Umbilical cord (tissue), 2 donors: ENCODE measurements around the gene ACER3. TPM values are rescaled to one million over a fixed set of nuclear protein-coding genes. Genes with fewer than 3 reads are reported as not detected.
A peak's percentile ranks its signal among the peaks of the same experiment; 100 is the strongest.
"Not testable (repeated sequence)": the region's sequence is repeated elsewhere in the genome, so short reads cannot be mapped to it uniquely, and the experiment has no call there.

Experiments
- DNase-seq: peaks from one replicate; pipeline ENCODE4 v3.0.0-alpha.2; 2015; ENCODE audit warnings: low spot score
- total RNA-seq: library from RNA; depleted of rRNA; stranded (reverse); fragments of >200 nt; gene quantifications from one replicate; pipeline ENCODE4 v1.2.3, GENCODE V29; 2014; ENCODE audit warnings: low replicate concordance; ENCODE audit not compliant: insufficient read depth

The ACER3 gene
- total RNA-seq, 1 donor from 2014 or later: 16.1 TPM

DNA sequence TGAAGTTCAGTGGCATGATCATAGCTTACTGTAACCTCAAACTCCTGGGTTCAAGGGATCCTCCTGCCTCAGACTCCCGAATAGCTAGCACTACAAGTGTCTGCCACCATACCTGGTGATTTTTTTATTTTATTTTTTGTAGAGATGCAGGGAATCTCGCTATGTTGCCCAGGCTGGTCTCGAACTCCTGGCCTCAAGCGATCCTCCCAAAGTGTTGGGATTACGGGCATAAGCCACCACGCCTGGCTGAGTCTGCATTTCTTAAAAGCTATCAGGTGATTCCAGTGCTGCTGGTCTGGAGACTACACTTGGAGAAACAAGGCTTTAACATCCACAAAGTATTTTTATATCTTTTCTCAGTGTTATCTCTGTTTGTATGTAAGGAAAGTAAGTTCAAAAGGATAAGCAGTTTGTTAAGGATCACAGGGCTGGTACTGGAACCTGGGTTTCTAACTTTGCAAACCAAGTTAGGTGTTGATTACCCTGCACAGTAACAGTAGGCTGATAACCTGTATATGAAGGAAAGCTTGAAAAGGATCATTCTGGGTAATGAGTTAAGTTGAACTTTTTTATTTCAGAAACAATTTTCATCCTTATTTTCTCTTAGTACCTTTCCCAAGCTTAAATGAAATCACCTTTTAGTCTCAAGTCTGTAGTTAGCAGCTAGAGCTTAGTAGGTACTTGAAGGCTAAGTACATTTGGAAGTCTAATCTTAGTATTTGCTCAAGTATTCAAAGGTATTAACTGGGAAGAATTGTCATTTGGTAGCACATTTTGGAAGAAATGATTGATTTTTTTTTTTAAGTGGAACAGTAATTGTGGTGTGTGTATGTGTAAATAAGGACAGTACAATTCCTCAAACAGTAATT lies 12.5 kb downstream of the ACER3 start:
- no peak for DNase-seq

- no peak for DNase-seq
Measured at GRCh38 chr11:76878014-76878413, 17.3 kb downstream of the ACER3 start.

GRCh38 chr11:76880314-76880713 lies 19.6 kb downstream of the ACER3 start:
- DNase-seq: peak; percentile 14

DNA sequence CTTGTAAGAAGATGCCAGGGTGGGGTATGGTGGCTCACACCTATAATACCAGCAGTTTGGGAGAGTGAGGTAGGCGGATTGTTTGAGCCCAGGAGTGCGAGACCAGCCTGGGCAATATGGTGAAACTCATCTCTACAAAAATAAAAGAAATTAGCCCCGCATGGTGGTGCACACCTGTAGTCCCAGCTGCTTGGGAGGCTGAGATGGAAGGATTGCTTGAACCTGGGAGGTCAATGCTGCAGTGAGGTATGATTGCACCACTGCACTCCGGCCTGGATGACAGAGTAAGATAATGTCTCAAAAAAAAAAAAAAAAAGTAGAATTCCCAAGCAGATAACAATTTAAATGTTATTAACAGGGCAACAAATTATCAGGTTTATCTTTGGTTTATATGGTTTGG lies 20.2 kb downstream of the ACER3 start:
- DNase-seq: no peak

DNA sequence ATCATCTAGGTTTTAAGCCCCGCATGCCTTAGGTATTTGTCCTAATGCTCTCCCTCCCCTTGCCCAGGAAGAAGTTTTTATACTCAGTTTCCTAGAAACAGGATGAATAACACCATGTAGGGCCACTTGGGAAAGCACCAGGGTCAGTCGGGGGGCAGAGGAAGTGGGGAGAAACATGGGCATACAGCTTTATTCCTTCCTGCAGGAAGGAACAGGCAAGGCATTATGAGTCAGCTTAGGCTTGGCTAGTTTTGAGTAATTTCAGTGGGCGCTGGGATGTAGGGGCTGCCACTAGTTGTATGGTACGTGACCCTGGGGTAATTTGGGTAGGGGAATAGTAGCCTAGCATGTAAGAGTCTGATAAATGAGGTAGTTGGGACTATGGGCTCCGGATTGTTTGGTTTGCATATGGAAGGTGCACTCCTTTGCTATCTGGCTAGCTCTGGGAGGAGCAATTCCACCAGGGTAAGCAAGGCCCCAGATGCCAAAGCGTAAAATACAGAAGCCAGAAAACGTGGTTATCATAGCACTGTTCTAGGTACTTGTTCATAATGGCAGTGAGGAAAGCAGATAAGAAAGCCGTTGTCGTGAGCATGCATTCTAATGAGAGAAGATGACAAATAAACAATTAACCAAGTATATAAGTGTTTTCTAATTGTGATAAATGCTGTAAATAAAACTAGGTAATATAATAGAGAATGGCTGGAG lies 24.8 kb downstream of the ACER3 start:
- peak; percentile 40 for DNase-seq

DNA sequence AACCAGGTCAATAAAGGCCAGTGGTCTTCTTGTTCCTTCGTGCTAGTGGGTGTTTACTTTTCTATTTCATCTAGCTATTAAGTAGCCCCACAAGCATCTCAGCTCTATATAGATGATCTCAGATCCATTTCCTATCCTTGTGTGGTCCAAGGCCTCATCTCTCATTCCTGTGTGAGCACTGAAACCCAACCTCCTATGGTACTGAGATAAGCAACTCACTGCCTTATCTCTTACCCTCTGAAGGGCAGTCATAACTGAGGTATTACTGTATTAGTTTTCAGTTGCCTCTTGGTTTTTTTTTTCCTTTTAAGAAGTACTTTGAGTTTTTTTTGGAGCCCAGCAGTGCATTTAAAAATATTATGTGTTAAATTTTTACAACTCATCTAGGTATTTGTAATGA lies 28.3 kb downstream of the ACER3 start:
- DNase-seq: peak; percentile 47

DNA sequence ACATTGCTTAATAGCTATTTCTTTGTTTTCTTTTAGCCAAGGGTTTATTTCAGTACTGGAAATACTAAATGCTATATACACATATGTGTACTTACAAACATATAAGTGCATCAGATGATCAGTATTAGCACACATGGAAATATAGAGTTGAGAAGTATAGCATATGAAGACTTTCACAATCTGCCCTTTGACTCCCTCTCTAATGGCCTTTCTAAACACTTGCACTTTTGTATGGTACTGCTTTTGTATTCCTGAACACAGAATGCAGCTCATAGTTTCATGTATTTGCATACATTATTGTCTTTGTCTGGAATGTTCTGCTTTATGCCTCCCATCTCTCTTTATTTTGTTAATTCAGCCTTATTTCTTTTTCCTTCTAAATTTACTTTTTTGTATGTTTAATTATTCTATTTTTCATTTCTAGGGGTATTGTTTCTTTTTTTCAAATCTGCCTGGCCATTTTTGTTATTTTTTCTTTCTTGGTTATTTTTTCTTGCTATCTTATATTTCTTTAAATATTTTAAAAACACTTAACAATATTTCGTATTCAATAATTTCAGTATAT lies 28.8 kb downstream of the ACER3 start:
- no peak for DNase-seq

DNA sequence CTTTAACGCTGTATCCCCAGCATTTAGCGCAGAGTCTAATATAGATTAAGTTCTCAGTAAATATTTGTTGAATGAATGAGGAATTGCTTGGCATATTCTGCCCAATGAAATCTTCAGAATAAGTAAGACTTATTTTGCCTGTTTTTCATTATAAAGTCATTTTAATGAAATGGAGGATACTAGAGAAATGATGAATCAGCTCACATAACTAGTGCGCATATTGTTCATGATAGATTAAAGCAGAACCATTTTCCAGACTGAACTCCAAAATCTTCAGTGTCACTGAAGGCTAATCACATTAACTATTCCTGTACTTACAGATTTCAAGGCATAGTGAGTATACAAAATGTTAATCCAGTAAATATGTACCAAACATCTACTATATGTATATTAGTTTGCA lies 29.6 kb downstream of the ACER3 start:
- DNase-seq: no peak

- DNase-seq: no peak
Measured at GRCh38 chr11:76891285-76891684, 30.6 kb downstream of the ACER3 start.

DNA sequence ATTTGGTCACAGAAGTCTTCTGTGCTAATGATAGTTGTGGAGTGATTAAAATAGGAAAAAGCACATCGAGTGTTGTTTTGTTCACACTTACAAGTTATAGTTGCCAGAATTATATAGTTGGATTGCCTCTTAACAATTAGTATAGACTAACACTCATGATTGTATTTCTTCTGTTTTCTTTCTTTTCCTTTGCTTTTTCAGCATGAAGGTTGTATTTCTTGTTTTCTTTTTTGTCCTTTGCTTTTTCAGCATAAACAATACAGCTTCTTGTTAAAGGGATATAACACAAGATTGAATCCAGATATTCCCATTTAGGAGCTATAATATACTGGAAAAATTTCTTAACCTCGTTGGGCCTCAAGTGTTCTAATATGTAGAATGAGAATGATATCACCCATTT lies 31.1 kb downstream of the ACER3 start:
- DNase-seq: no peak

DNA sequence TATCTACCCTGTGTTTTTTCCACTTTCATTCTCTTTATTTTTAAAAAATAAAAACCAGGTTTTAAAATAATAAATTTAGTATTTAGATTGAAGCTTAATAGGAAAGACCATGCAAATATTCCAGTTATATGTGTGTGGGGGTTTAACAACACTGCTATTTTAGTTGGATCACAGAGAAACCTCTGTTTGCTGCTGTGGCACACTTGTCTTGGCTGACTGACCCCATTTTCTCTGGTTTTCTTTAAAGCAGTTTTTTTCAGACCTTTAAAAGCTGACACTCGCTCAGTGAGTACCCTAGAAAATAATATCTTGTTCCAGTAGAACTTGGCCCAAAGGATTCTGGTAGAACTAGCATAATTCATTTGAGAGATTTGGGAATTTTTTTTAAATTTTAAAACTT lies 31.6 kb downstream of the ACER3 start:
- DNase-seq: no peak

- DNase-seq: no peak
Measured at GRCh38 chr11:76897233-76897632, 36.5 kb downstream of the ACER3 start.

DNA sequence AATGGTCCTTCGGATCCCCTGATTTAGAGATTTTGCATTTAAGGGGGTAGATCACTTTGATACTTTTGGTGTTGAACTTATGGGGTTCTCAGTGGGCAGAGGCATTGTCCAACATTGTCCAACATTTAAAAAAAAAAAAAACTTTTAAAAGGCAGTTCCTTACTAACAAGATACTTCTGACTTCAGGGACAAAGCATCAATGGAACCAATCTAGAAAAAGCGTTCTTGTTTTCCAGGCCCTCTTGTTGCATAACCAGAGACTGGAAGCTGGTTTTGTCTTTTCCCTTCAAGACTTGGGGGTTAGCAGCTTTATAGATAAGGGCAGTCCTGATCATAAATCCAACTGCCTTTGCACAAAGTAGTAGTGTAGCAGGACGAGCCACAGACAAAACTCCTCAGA lies 40.4 kb downstream of the ACER3 start:
- DNase-seq: no peak

DNA sequence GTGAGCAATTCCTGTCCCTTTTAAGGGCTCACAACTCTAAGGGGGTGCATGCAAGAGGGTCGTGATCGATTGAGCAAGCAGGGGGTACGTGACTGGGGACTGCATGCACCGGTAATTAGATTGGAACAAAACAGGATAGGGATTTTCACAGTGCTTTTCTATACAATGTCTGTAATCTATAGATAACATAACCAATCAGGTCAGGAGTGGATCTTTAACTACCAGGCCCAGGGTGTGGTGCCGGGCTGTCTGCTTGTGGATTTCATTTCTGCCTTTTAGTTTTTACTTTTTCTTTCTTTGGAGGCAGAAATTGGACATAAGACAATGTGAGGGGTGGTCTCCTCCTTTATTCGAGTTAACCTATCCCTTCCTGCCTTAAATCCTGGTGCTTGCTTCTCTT lies 40.9 kb downstream of the ACER3 start:
- not testable (repeated sequence) for DNase-seq

GRCh38 chr11:76902121-76903014 lies 41.6 kb downstream of the ACER3 start:
- DNase-seq: no peak

DNA sequence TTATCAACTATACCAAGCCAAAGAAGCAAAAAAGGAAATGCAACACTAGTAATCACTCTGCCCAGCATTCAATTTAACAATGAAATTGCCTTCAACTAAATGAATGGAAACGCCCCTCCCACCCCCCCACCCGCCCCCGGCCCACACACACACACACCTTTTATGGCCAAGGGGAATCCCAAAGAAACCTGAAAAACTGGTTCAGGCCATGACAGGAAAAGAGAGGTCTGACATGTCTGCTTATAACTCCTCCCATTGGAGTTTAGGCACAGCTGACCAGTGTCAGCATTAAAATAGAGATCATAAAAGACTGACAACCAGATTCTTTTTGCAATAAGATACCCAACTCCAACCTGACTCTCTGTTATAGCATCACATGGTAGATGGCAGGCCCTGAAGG lies 42.6 kb downstream of the ACER3 start:
- peak; percentile 21 for DNase-seq

DNA sequence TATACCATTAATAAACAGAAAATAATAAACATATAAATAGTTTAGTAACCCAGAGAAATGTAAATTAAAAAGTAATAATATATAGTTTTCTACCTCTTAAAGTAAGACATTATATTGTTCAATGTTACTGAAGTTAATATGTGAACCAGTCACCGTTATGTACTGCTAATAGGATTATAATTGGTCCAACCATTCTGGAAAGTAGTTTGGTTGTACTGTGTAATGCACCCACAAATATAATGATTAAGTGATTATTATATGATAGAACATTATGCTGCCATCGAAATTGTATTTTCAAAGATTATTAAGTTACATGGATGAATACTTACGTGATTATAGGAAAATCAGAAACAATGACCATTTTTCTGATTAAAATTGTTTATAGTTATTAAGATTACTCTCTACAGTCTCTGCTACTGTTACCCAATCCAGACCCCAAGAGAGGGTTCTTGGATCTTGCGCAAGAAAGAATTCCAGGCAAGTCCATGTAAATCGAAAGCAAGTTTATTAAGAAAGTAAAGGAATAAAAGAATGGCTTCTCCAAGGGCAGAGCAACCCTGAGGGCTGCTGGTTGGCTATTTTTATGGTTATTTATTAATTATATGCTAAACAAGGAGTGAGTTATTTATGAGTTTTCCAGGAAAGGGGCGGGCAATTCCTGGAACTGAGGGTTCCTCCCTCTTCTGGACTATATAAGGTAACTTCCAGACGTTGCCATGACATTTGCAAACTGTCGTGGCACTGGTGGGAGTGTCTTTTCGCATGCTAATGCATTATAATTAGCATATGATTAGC lies 50.1 kb downstream of the ACER3 start:
- no peak for DNase-seq

GRCh38 chr11:76911415-76911808 lies 50.7 kb downstream of the ACER3 start:
- DNase-seq: no peak

GRCh38 chr11:76916712-76917111 lies 56.0 kb downstream of the ACER3 start:
- no peak for DNase-seq

DNA sequence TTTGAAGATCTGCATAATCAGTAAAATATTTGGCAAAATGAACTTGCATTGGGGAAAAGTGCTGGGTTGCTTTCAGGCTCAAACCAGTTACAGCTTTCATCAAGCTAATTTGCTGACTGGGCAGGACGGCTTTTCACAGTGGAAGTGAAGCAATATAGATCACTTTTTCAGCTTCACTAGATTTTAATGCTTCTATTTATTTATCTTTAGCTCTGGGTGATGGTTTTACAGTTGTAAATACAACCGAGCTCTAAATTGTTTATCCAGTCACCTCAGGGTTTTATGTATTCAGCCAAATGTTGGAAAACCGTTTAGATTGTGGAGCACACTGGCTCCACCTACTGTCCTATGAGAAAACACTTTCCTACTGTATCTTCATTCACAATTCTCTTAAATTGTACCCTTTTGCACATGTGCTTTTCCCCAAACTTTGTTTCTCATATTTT lies 58.2 kb downstream of the ACER3 start:
- peak; percentile 84 for DNase-seq

- DNase-seq: no peak
Measured at GRCh38 chr11:76919467-76919866, 58.7 kb downstream of the ACER3 start.
